OCI-LY1 (cell line): ENCODE measurements around the gene FAM83G.
"Not testable (repeated sequence)": the region's sequence is repeated elsewhere in the genome, so short reads cannot be mapped to it uniquely, and the experiment has no call there.

ENCODE experiments used
- H2AFZ ChIP-seq: fragments of 200-600 bp; sonication (generic), shearing (Covaris generic); 2 replicates; pipeline ENCODE4 v1.6.0; 2014; ENCODE audit warnings: antibody characterized with exemption, mild to moderate bottlenecking, low read length
- H3F3A ChIP-seq: fragments of 200-600 bp; sonication (generic), shearing (Covaris generic); 2 replicates; pipeline ENCODE4 v1.6.0; 2014; ENCODE audit warnings: mild to moderate bottlenecking, antibody characterized with exemption, low read length, moderate library complexity; ENCODE audit not compliant: insufficient read depth
- H3K27ac ChIP-seq: fragments of 200-600 bp; sonication (generic); 2 replicates; pipeline ENCODE4 v1.5.1; 2014; ENCODE audit warnings: low read length, mixed run types, mild to moderate bottlenecking, low read depth; ENCODE audit not compliant: poor library complexity, severe bottlenecking
- H3K27me3 ChIP-seq: fragments of 200-600 bp; sonication (generic); 2 replicates; pipeline ENCODE4 v1.6.0; 2014; ENCODE audit warnings: antibody characterized with exemption, mild to moderate bottlenecking, low read length, moderate library complexity; ENCODE audit not compliant: insufficient read depth
- H3K36me3 ChIP-seq: fragments of 200-600 bp; sonication (generic); 2 replicates; pipeline ENCODE4 v1.6.1; 2014; ENCODE audit warnings: mild to moderate bottlenecking, antibody characterized with exemption, low read length, moderate library complexity, mixed read lengths; ENCODE audit not compliant: insufficient read depth
- H3K4me1 ChIP-seq: fragments of 200-600 bp; sonication (generic); 2 replicates; pipeline ENCODE4 v1.5.1; 2014; ENCODE audit warnings: mild to moderate bottlenecking, low read length, moderate library complexity; ENCODE audit not compliant: insufficient read depth, severe bottlenecking
- H3K4me2 ChIP-seq: fragments of 200-600 bp; sonication (generic), shearing (Covaris generic); 2 replicates; pipeline ENCODE4 v1.6.1; 2014; ENCODE audit warnings: low read length
- H3K4me3 ChIP-seq: fragments of 200-600 bp; sonication (generic); 2 replicates; pipeline ENCODE4 v1.5.1; 2014; ENCODE audit warnings: low read length, low read depth, mild to moderate bottlenecking, mixed read lengths; ENCODE audit not compliant: poor library complexity, severe bottlenecking
- H3K79me2 ChIP-seq: fragments of 200-600 bp; shearing (Covaris generic); 2 replicates; pipeline ENCODE4 v1.6.1; 2016; ENCODE audit warnings: mixed run types, low read length, mixed read lengths; ENCODE audit not compliant: insufficient read depth
- H3K9ac ChIP-seq: fragments of 200-600 bp; sonication (generic), shearing (Covaris generic); 2 replicates; pipeline ENCODE4 v1.6.1; 2014; ENCODE audit warnings: mild to moderate bottlenecking, low read length, mixed read lengths
- H3K9me2 ChIP-seq: fragments of 200-600 bp; sonication (generic), shearing (Covaris generic); 2 replicates; pipeline ENCODE4 v1.6.1; 2014; ENCODE audit warnings: low read depth, mild to moderate bottlenecking, low read length, mixed read lengths
- H3K9me3 ChIP-seq: fragments of 200-600 bp; shearing (Covaris generic); 2 replicates; pipeline ENCODE4 v1.6.1; 2014; ENCODE audit warnings: low read length, mixed read lengths
- H4K20me1 ChIP-seq: fragments of 200-600 bp; sonication (generic), shearing (Covaris generic); 2 replicates; pipeline ENCODE4 v1.6.0; 2016; ENCODE audit warnings: mild to moderate bottlenecking, low read length; ENCODE audit not compliant: insufficient read depth

The FAM83G gene

GRCh38 chr17:19042369-19042768 lies 37.8 kb upstream of the FAM83G start:
- H3K27me3 ChIP-seq, H3F3A ChIP-seq, H3K4me1 ChIP-seq, H4K20me1 ChIP-seq, H3K36me3 ChIP-seq, H3K79me2 ChIP-seq, H3K9me3 ChIP-seq, H3K27ac ChIP-seq, H3K4me2 ChIP-seq, H3K4me3 ChIP-seq, H3K9ac ChIP-seq, H3K9me2 ChIP-seq, H2AFZ ChIP-seq: not testable (repeated sequence)

- Histone ChIP-seq H3K4me1 (peaks cover 10% of the 10 kb centered on the region), H3K27ac (peak overlapping the region; percentile 80)
- not testable (repeated sequence) for H2AFZ ChIP-seq, H3K9me2 ChIP-seq, H3K36me3 ChIP-seq, H3K4me2 ChIP-seq, H3K9me3 ChIP-seq, H3K9ac ChIP-seq, H3K4me3 ChIP-seq, H3F3A ChIP-seq, H4K20me1 ChIP-seq, H3K27me3 ChIP-seq, H3K79me2 ChIP-seq
These were observed 37.3 kb upstream of the FAM83G start for GRCh38 chr17:19041871-19042270.

DNA sequence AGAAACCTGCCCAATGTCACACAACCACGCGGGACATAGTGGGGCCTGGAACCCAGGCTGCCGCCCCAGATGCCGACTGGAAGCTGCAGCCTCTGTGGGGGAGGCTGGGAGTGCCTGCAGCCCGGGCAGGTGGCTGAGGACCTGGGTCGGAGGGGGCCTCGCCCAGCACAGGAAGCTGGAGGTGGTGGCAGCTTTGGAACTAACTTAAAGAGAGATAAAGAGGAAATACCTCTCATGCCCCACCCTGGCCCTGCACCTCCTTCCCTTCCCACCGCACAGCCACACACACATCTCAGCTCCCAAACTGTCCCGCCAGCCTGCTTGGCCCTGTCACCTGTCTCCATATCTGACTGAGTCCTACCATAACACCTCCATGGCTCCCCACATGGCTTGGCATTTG lies 35.8 kb upstream of the FAM83G start:
- not testable (repeated sequence) for H3K27me3 ChIP-seq, H2AFZ ChIP-seq, H3K9ac ChIP-seq, H3K4me2 ChIP-seq, H3K79me2 ChIP-seq, H4K20me1 ChIP-seq, H3K4me3 ChIP-seq, H3F3A ChIP-seq, H3K36me3 ChIP-seq, H3K9me2 ChIP-seq, H3K9me3 ChIP-seq
- Histone ChIP-seq H3K4me1 (peaks cover 10% of the 10 kb centered on the region), H3K27ac (peak overlapping the region; percentile 74)

- not testable (repeated sequence) for H3K9me3 ChIP-seq, H3K4me3 ChIP-seq, H3F3A ChIP-seq, H3K9me2 ChIP-seq, H3K79me2 ChIP-seq, H3K27ac ChIP-seq, H3K4me2 ChIP-seq, H4K20me1 ChIP-seq, H3K27me3 ChIP-seq, H2AFZ ChIP-seq, H3K9ac ChIP-seq, H3K36me3 ChIP-seq
- peaks cover 10% of the 10 kb centered on the region for H3K4me1 ChIP-seq
These were observed 34.2 kb upstream of the FAM83G start for GRCh38 chr17:19038730-19039129.

GRCh38 chr17:19038007-19038406 lies 33.4 kb upstream of the FAM83G start:
- not testable (repeated sequence) for H3F3A ChIP-seq, H3K4me2 ChIP-seq

GRCh38 chr17:19037547-19037946 lies 33.0 kb upstream of the FAM83G start:
- H3K9me3 ChIP-seq, H2AFZ ChIP-seq, H3K27me3 ChIP-seq, H3K9ac ChIP-seq, H3K79me2 ChIP-seq, H3K36me3 ChIP-seq, H3K4me2 ChIP-seq, H3K4me3 ChIP-seq, H3K4me1 ChIP-seq, H3F3A ChIP-seq, H3K9me2 ChIP-seq, H4K20me1 ChIP-seq: not testable (repeated sequence)
- H3K27ac ChIP-seq, result peak overlapping the region; percentile 89

More at GRCh38 chr17:19038007-19038406, 33.4 kb upstream of the FAM83G start:
- not testable (repeated sequence) for H4K20me1 ChIP-seq, H2AFZ ChIP-seq, H3K9me3 ChIP-seq, H3K9me2 ChIP-seq, H3K27me3 ChIP-seq, H3K4me1 ChIP-seq, H3K4me3 ChIP-seq, H3K9ac ChIP-seq, H3K79me2 ChIP-seq, H3K27ac ChIP-seq, H3K36me3 ChIP-seq

GRCh38 chr17:19036186-19036585 lies 31.6 kb upstream of the FAM83G start:
- not testable (repeated sequence) for H3K9me3 ChIP-seq, H3K4me1 ChIP-seq, H3K79me2 ChIP-seq, H3K4me2 ChIP-seq, H3K27ac ChIP-seq, H3K4me3 ChIP-seq, H3K9me2 ChIP-seq, H3K36me3 ChIP-seq, H4K20me1 ChIP-seq, H3F3A ChIP-seq, H2AFZ ChIP-seq, H3K9ac ChIP-seq, H3K27me3 ChIP-seq

DNA sequence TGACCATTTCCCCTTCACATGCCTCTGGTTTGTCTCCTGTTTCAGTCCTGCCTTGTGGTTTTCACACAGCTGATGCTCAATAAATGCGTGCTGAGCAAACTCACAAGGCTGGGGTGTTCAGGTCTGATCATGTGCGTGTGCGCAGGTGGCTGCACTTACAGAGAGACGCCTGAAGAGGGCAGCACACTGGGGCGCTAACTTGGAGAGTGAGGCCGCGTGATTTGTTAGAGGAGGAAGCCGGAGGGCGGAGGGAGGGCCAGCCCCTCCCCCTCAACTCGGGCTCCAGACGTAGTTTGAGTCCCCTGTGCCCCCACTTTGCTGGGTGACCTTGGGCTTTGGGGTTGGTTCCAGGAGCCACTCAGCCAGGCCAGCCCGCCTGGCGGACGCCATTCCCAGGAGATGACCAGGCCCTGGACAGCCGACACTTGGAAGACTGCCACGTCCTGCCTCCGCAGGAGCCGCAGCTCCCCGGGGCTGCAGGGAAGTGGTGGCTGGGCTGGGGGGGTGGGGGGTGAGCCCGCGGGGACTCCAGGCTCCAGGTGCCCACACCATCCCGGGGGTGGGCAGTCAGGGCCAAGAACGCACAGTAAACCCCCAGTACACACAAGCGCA lies 27.9 kb upstream of the FAM83G start:
- not testable (repeated sequence) for H3K79me2 ChIP-seq, H3K9ac ChIP-seq, H3K27me3 ChIP-seq, H3K4me3 ChIP-seq, H2AFZ ChIP-seq, H3K4me1 ChIP-seq, H3F3A ChIP-seq, H3K9me2 ChIP-seq, H3K27ac ChIP-seq, H3K4me2 ChIP-seq, H3K36me3 ChIP-seq, H4K20me1 ChIP-seq, H3K9me3 ChIP-seq
